ENCODE measurements around the gene AKAP6.

Gene AKAP6

GRCh38 chr14:32546246-32546645 lies 217.1 kb downstream of the AKAP6 start:
- Histone ChIP-seq H3K36me3 (ENCODE audit: control insufficient read depth in 1 of 2, insufficient read depth in 2 of 2, low read length in 2 of 2) (peaks cover 0 to 6% of the 10 kb centered on the region in 2 donors), H3K4me3 (ENCODE audit: low read depth in 1 of 2, low read length in 2 of 2) (no peak overlapping the region), H3K4me1 (ENCODE audit: control insufficient read depth in 1 of 2, insufficient read depth in 2 of 2, low read length in 2 of 2) (peaks cover 0 to 14% of the 10 kb centered on the region in 2 donors), H3K9me3 (ENCODE audit: control insufficient read depth in 1 of 2, low read length in 2 of 2) (no peaks in the 10 kb centered on the region), H3K27me3 (ENCODE audit: low read depth, low read length) (no peaks in the 10 kb centered on the region), H3K27ac (ENCODE audit: low read length) (no peak overlapping the region)

- Histone ChIP-seq H3K4me3 (ENCODE audit: low read depth in 1 of 2, low read length in 2 of 2) (no peak overlapping the region), H3K27me3 (ENCODE audit: low read depth, low read length) (no peaks in the 10 kb centered on the region), H3K36me3 (ENCODE audit: control insufficient read depth in 1 of 2, insufficient read depth in 2 of 2, low read length in 2 of 2) (peaks cover 0 to 6% of the 10 kb centered on the region in 2 donors), H3K9me3 (ENCODE audit: control insufficient read depth in 1 of 2, low read length in 2 of 2) (no peaks in the 10 kb centered on the region), H3K27ac (ENCODE audit: low read length) (no peak overlapping the region), H3K4me1 (ENCODE audit: control insufficient read depth in 1 of 2, insufficient read depth in 2 of 2, low read length in 2 of 2) (no peaks in the 10 kb centered on the region)
Observed at GRCh38 chr14:32552766-32553165, 223.7 kb downstream of the AKAP6 start.

GRCh38 chr14:32559048-32559447 lies 229.9 kb downstream of the AKAP6 start:
- H3K9me3 ChIP-seq (ENCODE audit: control insufficient read depth in 1 of 2, low read length in 2 of 2) = no peaks in the 10 kb centered on the region
- H3K27me3 ChIP-seq (ENCODE audit: low read depth, low read length) = no peaks in the 10 kb centered on the region
- peaks cover 0 to 6% of the 10 kb centered on the region in 2 donors for H3K4me1 ChIP-seq (ENCODE audit: control insufficient read depth in 1 of 2, insufficient read depth in 2 of 2, low read length in 2 of 2)
- no peak overlapping the region for H3K27ac ChIP-seq (ENCODE audit: low read length)
- peaks cover 0 to 6% of the 10 kb centered on the region in 2 donors for H3K36me3 ChIP-seq (ENCODE audit: control insufficient read depth in 1 of 2, insufficient read depth in 2 of 2, low read length in 2 of 2)
- no peak overlapping the region for H3K4me3 ChIP-seq (ENCODE audit: low read depth in 1 of 2, low read length in 2 of 2)

DNA sequence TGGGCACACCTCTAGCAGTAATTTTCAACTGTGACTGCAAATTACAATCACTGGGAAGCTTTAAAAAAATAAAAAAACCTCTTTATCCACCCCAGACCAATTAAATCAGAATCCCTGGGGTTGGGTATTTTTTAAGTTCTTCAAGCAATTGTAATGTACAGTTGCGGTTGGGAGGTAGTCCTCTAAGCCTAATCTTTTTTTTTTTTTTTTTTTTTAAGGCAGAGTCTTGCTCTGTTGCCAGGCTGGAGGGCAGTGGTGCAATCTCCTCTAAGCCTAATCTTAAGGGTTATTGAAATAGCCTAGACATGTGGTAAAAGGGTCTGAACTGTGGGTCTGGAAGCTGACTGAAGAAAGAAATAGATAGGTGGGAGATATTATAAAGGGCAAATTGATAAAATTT lies 230.5 kb downstream of the AKAP6 start:
- Histone ChIP-seq H3K4me1 (ENCODE audit: control insufficient read depth in 1 of 2, insufficient read depth in 2 of 2, low read length in 2 of 2) (peaks cover 0 to 10% of the 10 kb centered on the region in 2 donors), H3K27ac (ENCODE audit: low read length) (peak overlapping the region; percentile 27), H3K4me3 (ENCODE audit: low read depth in 1 of 2, low read length in 2 of 2) (no peak overlapping the region), H3K27me3 (ENCODE audit: low read depth, low read length) (no peaks in the 10 kb centered on the region), H3K9me3 (ENCODE audit: control insufficient read depth in 1 of 2, low read length in 2 of 2) (no peaks in the 10 kb centered on the region), H3K36me3 (ENCODE audit: control insufficient read depth in 1 of 2, insufficient read depth in 2 of 2, low read length in 2 of 2) (peaks cover 0 to 3% of the 10 kb centered on the region in 2 donors)

- H3K4me1 ChIP-seq (ENCODE audit: control insufficient read depth in 1 of 2, insufficient read depth in 2 of 2, low read length in 2 of 2) = peaks cover 3 to 15% of the 10 kb centered on the region in 2 donors
- no peaks in the 10 kb centered on the region for H3K9me3 ChIP-seq (ENCODE audit: control insufficient read depth in 1 of 2, low read length in 2 of 2)
- no peaks in the 10 kb centered on the region for H3K36me3 ChIP-seq (ENCODE audit: control insufficient read depth in 1 of 2, insufficient read depth in 2 of 2, low read length in 2 of 2)
- H3K4me3 ChIP-seq (ENCODE audit: low read depth in 1 of 2, low read length in 2 of 2) = no peak overlapping the region
- no peaks in the 10 kb centered on the region for H3K27me3 ChIP-seq (ENCODE audit: low read depth, low read length)
- H3K27ac ChIP-seq (ENCODE audit: low read length) = peak overlapping the region; percentile 77
Observed at GRCh38 chr14:32560209-32560857, 231.2 kb downstream of the AKAP6 start.

GRCh38 chr14:32561520-32561919 lies 232.4 kb downstream of the AKAP6 start:
- H3K9me3 ChIP-seq (ENCODE audit: control insufficient read depth in 1 of 2, low read length in 2 of 2) = no peaks in the 10 kb centered on the region
- peak overlapping the region; percentile 77 for H3K27ac ChIP-seq (ENCODE audit: low read length)
- no peaks in the 10 kb centered on the region for H3K27me3 ChIP-seq (ENCODE audit: low read depth, low read length)
- H3K36me3 ChIP-seq (ENCODE audit: control insufficient read depth in 1 of 2, insufficient read depth in 2 of 2, low read length in 2 of 2) = no peaks in the 10 kb centered on the region
- no peak overlapping the region for H3K4me3 ChIP-seq (ENCODE audit: low read depth in 1 of 2, low read length in 2 of 2)
- peaks cover 6 to 15% of the 10 kb centered on the region in 2 donors for H3K4me1 ChIP-seq (ENCODE audit: control insufficient read depth in 1 of 2, insufficient read depth in 2 of 2, low read length in 2 of 2)

DNA sequence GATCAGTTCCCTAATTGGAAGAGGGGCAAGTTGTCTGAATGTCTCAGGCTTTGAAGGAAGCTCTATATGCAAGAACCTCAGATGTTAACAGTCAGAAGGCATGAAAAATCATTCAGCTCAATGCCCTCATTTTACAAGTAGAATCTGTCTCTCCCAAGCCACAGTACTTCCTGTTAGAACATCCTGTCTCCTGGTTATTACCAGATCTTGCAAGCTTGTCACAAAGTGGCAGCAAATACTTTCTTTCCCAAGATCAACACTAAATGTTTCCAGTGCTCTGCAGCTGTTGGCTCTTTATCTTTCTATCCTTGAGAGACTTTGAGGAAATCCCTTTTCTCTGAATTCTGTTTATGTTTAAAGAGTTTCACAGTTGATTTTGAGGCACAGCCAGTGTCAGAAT lies 235.5 kb downstream of the AKAP6 start:
- Histone ChIP-seq H3K9me3 (ENCODE audit: control insufficient read depth in 1 of 2, low read length in 2 of 2) (no peaks in the 10 kb centered on the region), H3K27me3 (ENCODE audit: low read depth, low read length) (no peaks in the 10 kb centered on the region), H3K36me3 (ENCODE audit: control insufficient read depth in 1 of 2, insufficient read depth in 2 of 2, low read length in 2 of 2) (no peaks in the 10 kb centered on the region), H3K4me1 (ENCODE audit: control insufficient read depth in 1 of 2, insufficient read depth in 2 of 2, low read length in 2 of 2) (peaks cover 11 to 15% of the 10 kb centered on the region in 2 donors), H3K27ac (ENCODE audit: low read length) (no peak overlapping the region), H3K4me3 (ENCODE audit: low read depth in 1 of 2, low read length in 2 of 2) (no peak overlapping the region)

DNA sequence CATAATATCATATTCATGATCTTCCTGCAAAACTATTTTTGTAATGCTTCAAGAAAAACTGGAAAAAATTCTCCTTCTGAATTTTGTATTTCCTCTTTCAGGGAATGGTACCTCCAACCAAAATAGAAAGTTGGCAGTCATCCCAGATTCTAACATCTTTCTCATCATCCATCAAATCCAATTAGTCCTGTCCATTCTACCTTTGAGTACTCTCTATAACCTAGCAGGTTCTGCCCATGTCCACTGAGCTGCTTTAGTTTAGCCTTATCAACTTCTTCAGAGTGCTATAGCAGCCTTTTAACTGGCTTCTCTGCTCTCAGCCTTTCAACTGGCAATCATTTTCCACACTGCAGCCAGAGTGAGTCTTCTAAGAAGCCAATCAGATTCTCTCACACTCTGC lies 236.2 kb downstream of the AKAP6 start:
- Histone ChIP-seq H3K36me3 (ENCODE audit: control insufficient read depth in 1 of 2, insufficient read depth in 2 of 2, low read length in 2 of 2) (no peaks in the 10 kb centered on the region), H3K4me1 (ENCODE audit: control insufficient read depth in 1 of 2, insufficient read depth in 2 of 2, low read length in 2 of 2) (peaks cover 10 to 11% of the 10 kb centered on the region in 2 donors), H3K27me3 (ENCODE audit: low read depth, low read length) (no peaks in the 10 kb centered on the region), H3K27ac (ENCODE audit: low read length) (no peak overlapping the region), H3K4me3 (ENCODE audit: low read depth in 1 of 2, low read length in 2 of 2) (no peak overlapping the region), H3K9me3 (ENCODE audit: control insufficient read depth in 1 of 2, low read length in 2 of 2) (no peaks in the 10 kb centered on the region)

GRCh38 chr14:32567543-32568384 lies 238.7 kb downstream of the AKAP6 start:
- H3K27me3 ChIP-seq (ENCODE audit: low read depth, low read length) = no peaks in the 10 kb centered on the region
- H3K9me3 ChIP-seq (ENCODE audit: control insufficient read depth in 1 of 2, low read length in 2 of 2) = no peaks in the 10 kb centered on the region
- peaks cover 11 to 14% of the 10 kb centered on the region in 2 donors for H3K4me1 ChIP-seq (ENCODE audit: control insufficient read depth in 1 of 2, insufficient read depth in 2 of 2, low read length in 2 of 2)
- no peak overlapping the region for H3K27ac ChIP-seq (ENCODE audit: low read length)
- H3K4me3 ChIP-seq (ENCODE audit: low read depth in 1 of 2, low read length in 2 of 2) = no peak overlapping the region
- no peaks in the 10 kb centered on the region for H3K36me3 ChIP-seq (ENCODE audit: control insufficient read depth in 1 of 2, insufficient read depth in 2 of 2, low read length in 2 of 2)

DNA sequence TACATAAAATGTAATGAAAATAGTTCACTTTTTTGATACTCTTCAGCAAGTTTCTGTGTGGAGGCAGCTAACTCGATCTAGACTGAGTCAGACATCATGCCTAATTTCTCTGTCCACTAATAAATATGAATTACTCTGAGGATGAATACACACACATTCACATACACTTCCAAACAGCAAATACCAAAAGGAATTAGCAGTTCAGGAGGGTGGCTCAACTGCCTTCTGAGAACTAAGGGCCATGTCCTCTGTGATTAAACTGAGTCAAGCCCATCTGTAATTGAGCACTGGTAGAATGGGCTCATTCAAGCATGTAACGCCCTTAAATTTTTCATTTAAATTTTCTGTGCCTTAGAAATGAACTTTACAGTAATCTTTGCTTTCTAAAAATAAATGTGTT lies 242.5 kb downstream of the AKAP6 start:
- no peaks in the 10 kb centered on the region for H3K36me3 ChIP-seq (ENCODE audit: control insufficient read depth in 1 of 2, insufficient read depth in 2 of 2, low read length in 2 of 2)
- H3K4me3 ChIP-seq (ENCODE audit: low read depth in 1 of 2, low read length in 2 of 2) = no peak overlapping the region
- H3K4me1 ChIP-seq (ENCODE audit: control insufficient read depth in 1 of 2, insufficient read depth in 2 of 2, low read length in 2 of 2) = peaks cover 5 to 11% of the 10 kb centered on the region in 2 donors
- H3K27ac ChIP-seq (ENCODE audit: low read length) = no peak overlapping the region
- H3K27me3 ChIP-seq (ENCODE audit: low read depth, low read length) = no peaks in the 10 kb centered on the region
- no peaks in the 10 kb centered on the region for H3K9me3 ChIP-seq (ENCODE audit: control insufficient read depth in 1 of 2, low read length in 2 of 2)

DNA sequence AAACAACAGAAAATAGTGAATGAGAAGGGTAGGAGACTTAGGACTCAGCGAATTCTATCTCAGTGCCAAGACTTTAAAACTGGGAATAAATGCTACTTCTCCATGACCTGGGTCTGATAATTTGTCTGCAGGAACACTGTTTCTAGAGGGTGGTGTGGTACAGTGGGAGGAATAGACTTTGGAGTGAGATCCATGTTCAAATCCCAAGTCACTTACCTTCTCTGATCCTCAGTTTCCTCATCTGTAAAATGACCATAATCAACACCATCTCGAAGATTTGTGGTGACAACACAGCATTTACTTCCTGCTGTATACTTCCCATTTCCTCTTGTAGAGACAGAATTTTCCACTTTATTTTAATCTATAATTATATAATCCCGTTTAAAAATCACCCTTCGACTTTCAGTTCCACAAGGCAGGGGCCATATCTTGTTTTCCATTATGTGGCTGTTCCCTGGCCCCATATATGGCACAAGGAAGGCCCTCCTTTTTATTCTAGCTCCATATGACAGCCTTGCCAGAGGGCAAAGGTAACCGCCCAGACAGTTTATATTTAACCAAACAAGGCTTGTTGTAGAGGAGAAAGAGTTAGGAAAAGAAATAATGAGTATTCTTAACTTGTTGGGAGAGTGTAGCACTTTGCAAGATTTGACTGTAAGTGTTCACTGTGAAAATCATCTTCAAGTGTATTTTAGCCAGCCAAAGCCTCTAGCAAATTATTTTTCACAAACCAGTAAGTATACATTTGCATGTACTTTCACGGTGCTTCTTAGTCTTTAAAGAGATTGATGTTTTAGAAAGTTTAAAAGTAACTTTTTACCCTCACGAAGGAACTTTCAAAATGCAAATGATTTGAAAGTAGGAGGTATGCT lies 243.1 kb downstream of the AKAP6 start:
- Histone ChIP-seq H3K27me3 (ENCODE audit: low read depth, low read length) (no peaks in the 10 kb centered on the region), H3K4me3 (ENCODE audit: low read depth in 1 of 2, low read length in 2 of 2) (no peak overlapping the region), H3K36me3 (ENCODE audit: control insufficient read depth in 1 of 2, insufficient read depth in 2 of 2, low read length in 2 of 2) (no peaks in the 10 kb centered on the region), H3K4me1 (ENCODE audit: control insufficient read depth in 1 of 2, insufficient read depth in 2 of 2, low read length in 2 of 2) (peaks cover 5 to 15% of the 10 kb centered on the region in 2 donors), H3K27ac (ENCODE audit: low read length) (no peak overlapping the region), H3K9me3 (ENCODE audit: control insufficient read depth in 1 of 2, low read length in 2 of 2) (no peaks in the 10 kb centered on the region)
